Measurements from ENCODE around the gene BTRC.

DNA sequence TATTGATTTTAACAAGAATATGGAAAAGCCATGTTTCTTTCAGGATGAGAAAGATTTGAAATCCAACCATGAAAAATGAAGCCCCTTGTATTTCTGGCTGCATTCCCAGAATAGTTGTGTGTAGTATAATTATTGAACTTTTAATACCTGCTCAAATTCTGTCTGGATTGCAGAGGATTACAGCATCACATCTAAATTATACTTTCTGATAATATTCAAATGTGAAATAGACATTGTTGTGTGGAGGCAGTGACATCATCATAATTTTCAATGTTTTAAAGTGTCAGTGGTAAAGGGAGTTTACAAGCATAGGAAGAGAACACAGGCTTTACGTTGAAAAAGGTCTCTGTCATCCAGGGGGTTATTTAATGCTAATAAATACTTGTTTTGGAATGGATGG is 140.7 kb downstream of the BTRC start:
- TF ChIP-seq, protein P1, sequence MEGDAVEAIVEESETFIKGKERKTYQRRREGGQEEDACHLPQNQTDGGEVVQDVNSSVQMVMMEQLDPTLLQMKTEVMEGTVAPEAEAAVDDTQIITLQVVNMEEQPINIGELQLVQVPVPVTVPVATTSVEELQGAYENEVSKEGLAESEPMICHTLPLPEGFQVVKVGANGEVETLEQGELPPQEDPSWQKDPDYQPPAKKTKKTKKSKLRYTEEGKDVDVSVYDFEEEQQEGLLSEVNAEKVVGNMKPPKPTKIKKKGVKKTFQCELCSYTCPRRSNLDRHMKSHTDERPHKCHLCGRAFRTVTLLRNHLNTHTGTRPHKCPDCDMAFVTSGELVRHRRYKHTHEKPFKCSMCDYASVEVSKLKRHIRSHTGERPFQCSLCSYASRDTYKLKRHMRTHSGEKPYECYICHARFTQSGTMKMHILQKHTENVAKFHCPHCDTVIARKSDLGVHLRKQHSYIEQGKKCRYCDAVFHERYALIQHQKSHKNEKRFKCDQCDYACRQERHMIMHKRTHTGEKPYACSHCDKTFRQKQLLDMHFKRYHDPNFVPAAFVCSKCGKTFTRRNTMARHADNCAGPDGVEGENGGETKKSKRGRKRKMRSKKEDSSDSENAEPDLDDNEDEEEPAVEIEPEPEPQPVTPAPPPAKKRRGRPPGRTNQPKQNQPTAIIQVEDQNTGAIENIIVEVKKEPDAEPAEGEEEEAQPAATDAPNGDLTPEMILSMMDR (IDR thresholded peaks at IDR 0.05), result no peak
- no peak for TF ChIP-seq POLR2A (IDR thresholded peaks at IDR 0.05)

Data from lower leg skin (tissue), 3 donors.